Smooth muscle cell (in vitro differentiated cells): ENCODE data around the gene CDK6. TPM values are rescaled to one million over a fixed set of nuclear protein-coding genes. Genes with fewer than 3 reads are reported as not detected.

Experiments
- DNase-seq: peaks from one replicate; lab custom pipeline; 2025; ENCODE audit not compliant: unreplicated experiment; lab: John Stamatoyannopoulos, UW
- H2AFZ ChIP-seq: fragments of 200-600 bp; sonication (generic); 2 replicates; pipeline ENCODE4 v1.6.0; 2016; ENCODE audit warnings: antibody characterized with exemption, low read depth, mild to moderate bottlenecking
- H3F3A ChIP-seq: fragments of 200-600 bp; sonication (generic); 2 replicates; pipeline ENCODE4 v1.6.0; 2017; ENCODE audit warnings: antibody characterized with exemption, low read depth
- H3K27ac ChIP-seq: fragments of 200-600 bp; sonication (generic); 2 replicates; pipeline ENCODE4 v1.5.1; 2016; ENCODE audit warnings: low read depth, mild to moderate bottlenecking
- H3K27me3 ChIP-seq: fragments of 200-600 bp; sonication (generic); 2 replicates; pipeline ENCODE4 v1.6.1; 2016; ENCODE audit warnings: low read depth, mild to moderate bottlenecking
- H3K36me3 ChIP-seq: fragments of 200-600 bp; sonication (generic); 2 replicates; pipeline ENCODE4 v1.5.1; 2016; ENCODE audit warnings: low read depth
- H3K4me1 ChIP-seq: fragments of 200-600 bp; sonication (generic); 2 replicates; pipeline ENCODE4 v1.5.1; 2016; ENCODE audit warnings: low read depth
- H3K4me2 ChIP-seq: fragments of 200-600 bp; sonication (generic); 2 replicates; pipeline ENCODE4 v1.6.0; 2016; ENCODE audit warnings: mild to moderate bottlenecking
- H3K4me3 ChIP-seq: fragments of 200-600 bp; sonication (generic); 2 replicates; pipeline ENCODE4 v1.5.1; 2016; ENCODE audit warnings: mild to moderate bottlenecking
- H3K79me2 ChIP-seq: fragments of 200-600 bp; sonication (generic); 2 replicates; pipeline ENCODE4 v1.6.0; 2016; ENCODE audit warnings: low read depth, mild to moderate bottlenecking
- H3K9ac ChIP-seq: fragments of 200-600 bp; sonication (generic); 2 replicates; pipeline ENCODE4 v1.6.0; 2016; ENCODE audit warnings: low read depth
- H3K9me3 ChIP-seq: fragments of 200-600 bp; sonication (generic); replicated peaks from 2 replicates; pipeline ENCODE4 v1.5.1; 2016; ENCODE audit warnings: low read depth
- H4K20me1 ChIP-seq: fragments of 200-600 bp; sonication (generic); 2 replicates; pipeline ENCODE4 v1.6.0; 2016; ENCODE audit warnings: low read depth
- CTCF ChIP-seq: fragments of 200-600 bp; sonication (generic); IDR thresholded peaks from 2 replicates; pipeline ENCODE4 v1.5.1; 2017; ENCODE audit warnings: borderline replicate concordance, mild to moderate bottlenecking, antibody characterized with exemption; ENCODE audit not compliant: insufficient read depth, poor library complexity, severe bottlenecking
- WGBS: methylation state at CpG from one replicate; pipeline ENCODE4 v1.1.7; 2016; ENCODE audit warnings: low lambda C conversion rate; 5-methylcytosine and 5-hydroxymethylcytosine counted together
- polyA plus RNA-seq: library from polyadenylated mRNA; unstranded; fragments of >200 nt; fragmentation: Nextera tagmentation; extraction: Ambion mirVana; gene quantifications from 2 replicates; pipeline ENCODE4 v1.2.1, GENCODE V29; 2016
- total RNA-seq: library from RNA; depleted of rRNA; stranded (reverse); fragments of >200 nt; gene quantifications from 2 replicates; pipeline ENCODE4 v1.2.3, GENCODE V29; 2014

Gene CDK6
- total and polyA plus RNA-seq, 2 experiments from 2014 or later, result 34.2 to 99.2 TPM

GRCh38 chr7:92856436-92856835, 20.1 kb upstream of the CDK6 start:
- H3K4me2 ChIP-seq, result no peak overlapping the region
- H3K9me3 ChIP-seq, result no peaks in the 10 kb centered on the region
- no peaks in the 10 kb centered on the region for H3K27me3 ChIP-seq
- 97% methylated on average over 2 of the region's 2 CpGs for WGBS
- no peaks in the 10 kb centered on the region for H3K36me3 ChIP-seq
- TF ChIP-seq CTCF, result no peak
- no peak overlapping the region for H3K9ac ChIP-seq
- no peak overlapping the region for H3K4me3 ChIP-seq
- H4K20me1 ChIP-seq, result no peaks in the 10 kb centered on the region
- no peaks in the 10 kb centered on the region for H3K79me2 ChIP-seq
- no peak for DNase-seq
- H3K27ac ChIP-seq, result no peak overlapping the region
- no peaks in the 10 kb centered on the region for H3F3A ChIP-seq
- H2AFZ ChIP-seq, result no peak overlapping the region
- H3K4me1 ChIP-seq, result no peaks in the 10 kb centered on the region

- Histone ChIP-seq H3K79me2 (no peaks in the 10 kb centered on the region), H3K9ac (no peak overlapping the region), H3K27me3 (no peaks in the 10 kb centered on the region), H3K4me3 (no peak overlapping the region), H4K20me1 (no peaks in the 10 kb centered on the region), H2AFZ (peak overlapping the region; percentile 32), H3K4me1 (no peaks in the 10 kb centered on the region), H3F3A (no peaks in the 10 kb centered on the region), H3K9me3 (no peaks in the 10 kb centered on the region), H3K27ac (no peak overlapping the region), H3K4me2 (no peak overlapping the region), H3K36me3 (no peaks in the 10 kb centered on the region)
- no peak for DNase-seq
- TF ChIP-seq CTCF, result no peak
- WGBS, result 69% methylated on average over 5 of the region's 5 CpGs
Observed at GRCh38 chr7:92854501-92855238, 18.3 kb upstream of the CDK6 start.

GRCh38 chr7:92851732-92852131, 15.4 kb upstream of the CDK6 start:
- DNase-seq, result no peak
- 49% methylated on average over 3 of the region's 3 CpGs for WGBS
- TF ChIP-seq CTCF, result no peak
- no peak overlapping the region for H2AFZ ChIP-seq
- no peaks in the 10 kb centered on the region for H3K79me2 ChIP-seq
- H3K27ac ChIP-seq, result no peak overlapping the region
- no peaks in the 10 kb centered on the region for H3K36me3 ChIP-seq
- no peak overlapping the region for H3K9ac ChIP-seq
- no peaks in the 10 kb centered on the region for H3K9me3 ChIP-seq
- H3K4me3 ChIP-seq, result no peak overlapping the region
- H4K20me1 ChIP-seq, result no peaks in the 10 kb centered on the region
- H3F3A ChIP-seq, result no peaks in the 10 kb centered on the region
- H3K4me2 ChIP-seq, result peak overlapping the region; percentile 4
- no peaks in the 10 kb centered on the region for H3K27me3 ChIP-seq
- H3K4me1 ChIP-seq, result no peaks in the 10 kb centered on the region

- Histone ChIP-seq H3K4me3 (no peak overlapping the region), H3K27me3 (no peaks in the 10 kb centered on the region), H3K4me2 (no peak overlapping the region), H3K9ac (no peak overlapping the region), H3K9me3 (no peaks in the 10 kb centered on the region), H3K36me3 (no peaks in the 10 kb centered on the region), H3F3A (no peaks in the 10 kb centered on the region), H3K79me2 (no peaks in the 10 kb centered on the region), H2AFZ (no peak overlapping the region), H3K27ac (no peak overlapping the region), H3K4me1 (no peaks in the 10 kb centered on the region), H4K20me1 (no peaks in the 10 kb centered on the region)
- no peak for TF ChIP-seq CTCF
- no peak for DNase-seq
- 93% methylated on average over 1 of the region's 1 CpG for WGBS
Observed at GRCh38 chr7:92850516-92850915, 14.1 kb upstream of the CDK6 start.
